COLO829 (cell line): Measurements from ENCODE around the gene CAPN5.

Experiments
- DNase-seq: peaks from one replicate; pipeline ENCODE4 v3.0.0; 2012; ENCODE audit warnings: low spot score

CAPN5 gene

GRCh38 chr11:77136784-77137420 lies 70.1 kb downstream of the CAPN5 start:
- no peak for DNase-seq

DNA sequence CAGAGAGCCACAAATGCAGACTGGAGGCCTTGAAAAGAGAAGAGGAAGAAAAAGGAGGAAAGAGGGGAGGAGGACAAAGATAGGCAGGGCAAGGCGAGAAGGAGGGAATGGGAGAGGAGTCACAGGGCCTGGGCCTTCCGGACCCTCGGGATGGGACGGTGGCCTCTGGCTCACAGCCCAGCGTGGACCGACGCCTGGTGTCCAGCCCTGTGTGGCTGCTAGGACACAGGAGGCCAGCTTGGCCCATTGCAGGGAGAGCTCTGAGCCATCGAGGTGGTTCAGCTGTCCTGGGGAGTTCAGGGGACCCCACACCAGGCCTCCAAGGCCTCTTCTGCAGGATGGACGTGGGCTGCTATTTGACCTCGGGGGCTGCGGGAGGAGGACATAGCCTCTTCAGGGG lies 70.7 kb downstream of the CAPN5 start:
- DNase-seq: no peak

GRCh38 chr11:77138106-77138649 lies 71.4 kb downstream of the CAPN5 start:
- DNase-seq: no peak

GRCh38 chr11:77139201-77139600 lies 72.4 kb downstream of the CAPN5 start:
- DNase-seq: no peak

- DNase-seq: no peak
Observed at GRCh38 chr11:77140231-77140851, 73.6 kb downstream of the CAPN5 start.

GRCh38 chr11:77141034-77141433 lies 74.3 kb downstream of the CAPN5 start:
- DNase-seq: no peak

GRCh38 chr11:77141475-77141874 lies 74.7 kb downstream of the CAPN5 start:
- DNase-seq: no peak

DNA sequence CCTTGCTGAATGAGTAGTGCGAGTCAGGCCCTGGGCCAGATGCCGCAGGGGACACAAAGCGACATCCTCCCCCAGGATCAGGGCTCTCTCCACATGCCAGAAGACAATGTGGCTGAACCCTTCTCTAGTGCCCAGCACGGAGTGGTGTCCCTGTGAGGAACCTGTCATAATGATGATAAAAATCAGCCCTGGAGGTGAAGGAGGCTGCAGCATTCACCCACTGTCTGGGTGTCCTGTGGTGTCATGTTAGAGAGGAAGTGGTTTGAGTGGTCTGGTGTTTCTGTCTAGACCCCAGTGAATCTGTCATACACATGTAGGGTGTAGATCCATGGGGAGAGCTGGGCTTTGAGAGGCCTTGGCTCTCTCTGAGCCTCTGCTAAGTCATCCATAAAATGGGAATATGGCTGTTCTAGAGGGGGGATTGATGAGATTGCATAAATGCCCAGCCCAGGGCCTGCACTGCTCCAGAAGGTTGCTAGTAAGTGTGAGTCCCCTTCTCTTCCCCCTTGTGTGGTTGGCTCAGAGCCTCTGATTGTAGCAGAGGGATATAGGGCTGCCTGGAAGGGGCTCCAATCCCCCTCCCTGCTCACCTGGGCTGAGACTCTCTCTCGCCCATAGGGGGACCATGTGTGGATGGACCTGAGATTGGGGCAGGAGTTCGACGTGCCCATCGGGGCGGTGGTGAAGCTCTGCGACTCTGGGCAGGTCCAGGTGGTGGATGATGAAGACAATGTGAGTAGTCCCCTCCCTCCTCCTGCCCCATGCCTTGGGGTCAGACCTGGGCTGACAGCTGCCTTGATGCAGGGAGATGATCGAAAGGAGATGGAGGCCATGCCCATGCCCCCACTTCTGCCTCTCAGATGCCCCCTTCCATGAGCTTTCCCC lies 75.6 kb downstream of the CAPN5 start:
- DNase-seq: no peak

DNA sequence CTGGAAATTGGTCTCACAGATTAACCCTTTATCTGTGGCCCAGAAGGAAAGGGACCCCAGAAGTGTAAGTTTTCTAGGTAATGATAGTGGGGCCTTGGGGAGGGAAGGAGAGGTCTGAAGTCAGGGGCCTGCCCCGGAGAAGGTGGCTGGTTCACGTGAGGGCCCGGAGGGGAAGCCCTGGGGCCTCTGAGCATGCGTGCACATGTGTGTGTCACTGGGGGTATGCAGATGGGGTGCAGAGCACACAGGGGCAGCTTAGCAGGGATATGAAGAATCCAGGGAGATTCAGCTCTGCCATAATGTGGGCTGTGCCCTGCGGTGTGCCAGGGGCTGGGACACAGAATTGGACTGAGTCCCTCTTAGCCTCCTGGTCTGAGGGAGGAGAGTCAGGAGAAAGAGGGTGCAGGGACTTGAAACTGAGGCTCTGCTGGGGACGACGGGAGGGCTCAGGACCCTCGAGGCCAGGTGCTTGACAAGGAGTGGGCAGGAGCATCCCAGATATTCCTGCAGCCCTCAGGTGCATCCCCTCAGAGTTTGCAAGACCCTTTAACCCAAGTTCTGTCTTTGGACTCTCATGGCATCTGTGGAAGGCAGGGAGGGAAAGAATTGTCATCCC lies 76.7 kb downstream of the CAPN5 start:
- no peak for DNase-seq

GRCh38 chr11:77144196-77144856 lies 77.6 kb downstream of the CAPN5 start:
- no peak for DNase-seq

GRCh38 chr11:77144857-77145428 lies 78.2 kb downstream of the CAPN5 start:
- no peak for DNase-seq

- no peak for DNase-seq
Observed at GRCh38 chr11:77146261-77147035, 79.7 kb downstream of the CAPN5 start.

GRCh38 chr11:77147036-77147315 lies 80.2 kb downstream of the CAPN5 start:
- no peak for DNase-seq

- no peak for DNase-seq
Observed at GRCh38 chr11:77147668-77148321, 81.0 kb downstream of the CAPN5 start.

DNA sequence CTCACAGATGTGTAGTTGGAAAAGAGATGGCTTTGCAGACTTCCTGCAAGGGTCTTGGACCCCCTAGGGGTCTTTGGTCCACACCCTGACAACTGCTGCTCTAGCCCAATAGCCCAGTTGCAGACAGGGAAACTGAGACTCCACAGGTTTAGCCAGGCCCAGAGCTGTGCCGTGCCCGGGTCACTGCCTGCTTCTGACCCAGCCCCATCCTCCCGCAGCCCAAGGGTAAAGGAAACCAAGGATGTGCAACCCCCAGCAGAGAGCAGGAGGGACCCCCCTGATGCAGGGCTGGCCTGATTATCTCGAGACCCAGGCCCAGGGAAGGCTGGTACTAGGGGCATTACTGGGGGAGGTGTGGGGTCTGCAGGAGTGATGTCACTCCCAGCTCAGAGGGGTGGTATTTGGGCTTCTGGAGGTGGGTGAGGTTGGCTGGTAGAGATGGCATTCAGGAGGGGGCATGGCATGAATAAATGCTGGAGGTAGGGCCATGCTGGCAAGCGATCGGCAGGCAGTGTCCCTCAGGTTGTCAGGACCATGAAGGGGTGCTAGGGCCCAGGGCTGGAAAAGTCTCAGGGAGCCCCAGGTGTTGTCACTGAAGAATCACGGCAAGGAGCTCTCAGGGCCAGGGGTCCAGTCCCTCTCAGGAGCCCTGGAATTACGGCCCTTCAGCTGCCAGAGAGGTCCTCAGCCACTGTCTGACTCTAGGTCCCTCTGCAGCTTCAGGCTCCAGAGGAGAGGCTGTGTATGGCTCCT lies 82.4 kb downstream of the CAPN5 start:
- no peak for DNase-seq

DNA sequence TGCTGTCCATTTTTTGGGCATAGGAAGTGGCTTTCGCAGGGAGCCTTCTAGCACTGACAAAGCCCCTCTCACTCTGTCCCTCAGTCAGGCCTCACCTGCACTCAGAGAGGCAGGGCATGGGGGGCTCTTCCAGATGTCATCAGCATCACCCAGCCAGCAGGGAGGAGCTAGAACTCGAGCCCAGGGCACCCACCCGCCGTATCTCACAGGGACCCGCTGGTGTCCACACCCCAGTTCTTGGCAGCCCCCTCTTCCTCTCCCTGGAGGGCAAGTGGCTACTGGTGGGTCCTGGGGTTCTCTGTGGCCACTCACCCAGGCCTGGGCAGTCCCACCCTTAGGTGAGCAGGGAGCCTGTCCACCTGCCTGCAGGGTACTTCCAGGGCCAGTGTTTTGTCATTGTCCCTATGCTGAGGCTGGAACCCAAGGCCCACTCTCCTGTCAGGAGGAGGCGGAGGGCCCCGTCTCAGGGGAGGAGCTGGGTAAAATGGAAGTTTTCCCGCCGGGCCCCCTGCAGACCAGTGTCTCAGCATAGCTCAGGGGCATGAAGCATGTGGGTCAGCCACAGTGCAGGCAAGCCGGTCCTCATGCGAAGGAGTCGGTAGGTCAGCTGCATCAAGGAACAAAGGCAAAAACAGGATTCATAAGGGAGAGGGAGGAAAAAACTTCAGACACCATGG lies 83.1 kb downstream of the CAPN5 start:
- DNase-seq: no peak

DNA sequence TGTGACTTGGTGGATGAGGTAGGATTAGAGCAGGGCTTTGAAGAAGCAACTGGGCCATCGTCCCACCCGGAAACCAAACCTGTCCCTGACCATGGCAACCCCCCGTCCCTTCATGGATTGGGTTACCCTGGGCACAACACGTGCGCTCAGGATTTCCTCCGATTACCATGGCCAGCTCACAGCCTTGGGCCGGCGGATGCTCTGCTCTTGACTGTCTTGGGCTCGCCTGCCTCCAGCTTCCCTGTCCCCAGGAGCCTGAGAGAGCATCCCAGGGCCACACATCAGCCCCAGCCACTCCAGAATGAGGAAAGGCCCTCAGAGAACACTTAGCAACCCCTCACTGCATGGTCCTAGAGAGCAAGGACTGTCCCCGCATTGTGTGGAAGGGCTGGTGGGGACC lies 84.1 kb downstream of the CAPN5 start:
- no peak for DNase-seq

GRCh38 chr11:77151804-77152509 lies 85.2 kb downstream of the CAPN5 start:
- no peak for DNase-seq
